GM19351 (cell line): ENCODE data around the gene PMP22.
"Not testable (repeated sequence)": the region's sequence is repeated elsewhere in the genome, so short reads cannot be mapped to it uniquely, and the experiment has no call there.

Experiments used
- ATAC-seq: cut with Tn5 transposase; IDR thresholded peaks from one replicate; pipeline ENCODE4 v1.9.1; 2021; ENCODE audit warnings: mild to moderate bottlenecking, moderate library complexity; ENCODE audit not compliant: unreplicated experiment

PMP22 gene

DNA sequence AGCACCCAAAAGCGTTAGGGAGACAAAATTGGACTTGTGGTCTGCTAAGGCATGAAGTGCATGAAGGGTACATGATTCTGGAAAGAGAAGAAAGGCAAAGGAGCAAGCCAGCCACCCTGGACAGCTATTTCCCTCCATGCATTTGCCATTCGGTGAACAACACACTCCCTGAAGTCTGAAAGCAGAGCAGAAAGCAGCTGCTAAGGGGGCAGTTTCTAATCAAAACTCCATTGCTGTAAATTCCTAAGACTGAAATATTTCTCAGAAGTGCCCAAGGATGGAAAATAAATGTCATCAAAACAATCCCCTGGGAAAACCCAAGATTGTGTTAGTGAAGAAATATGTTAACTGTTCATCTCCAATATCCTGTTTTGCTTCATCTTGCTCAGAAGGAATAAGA is 44.3 kb downstream of the PMP22 start:
- ATAC-seq = no peak

GRCh38 chr17:15216481-15216880 is 48.6 kb downstream of the PMP22 start:
- ATAC-seq = no peak

- no peak for ATAC-seq
These were observed 51.6 kb downstream of the PMP22 start for GRCh38 chr17:15213381-15214087.

- ATAC-seq = no peak
These were observed 54.9 kb downstream of the PMP22 start for GRCh38 chr17:15210247-15210646.

DNA sequence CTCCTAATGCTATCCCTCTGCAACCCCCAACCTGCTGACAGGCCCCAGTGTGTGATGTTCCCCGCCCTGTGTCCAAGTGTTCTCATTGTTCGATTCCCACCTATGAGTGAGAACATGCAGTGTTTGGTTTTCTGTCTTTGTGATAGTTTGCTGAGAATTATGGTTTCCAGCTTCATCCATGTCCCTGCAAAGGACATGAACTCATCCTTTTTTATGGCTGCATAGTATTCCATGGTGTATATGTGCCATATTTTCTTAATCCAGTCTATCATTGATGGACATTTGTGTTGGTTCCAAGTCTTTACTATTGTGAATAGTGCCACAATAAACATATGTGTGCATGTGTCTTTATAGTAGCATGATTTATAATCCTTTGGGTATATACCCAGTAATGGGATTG is 62.1 kb downstream of the PMP22 start:
- ATAC-seq = not testable (repeated sequence)

GRCh38 chr17:15200574-15200973 is 64.6 kb downstream of the PMP22 start:
- not testable (repeated sequence) for ATAC-seq

GRCh38 chr17:15197229-15197628 is 67.9 kb downstream of the PMP22 start:
- ATAC-seq = no peak

GRCh38 chr17:15194859-15195277 is 70.3 kb downstream of the PMP22 start:
- no peak for ATAC-seq

GRCh38 chr17:15185625-15185991 is 79.5 kb downstream of the PMP22 start:
- ATAC-seq = no peak

GRCh38 chr17:15184872-15185624 is 80.1 kb downstream of the PMP22 start:
- ATAC-seq = no peak

- ATAC-seq = no peak
These were observed 83.3 kb downstream of the PMP22 start for GRCh38 chr17:15181816-15182215.

GRCh38 chr17:15181333-15181732 is 83.8 kb downstream of the PMP22 start:
- no peak for ATAC-seq

DNA sequence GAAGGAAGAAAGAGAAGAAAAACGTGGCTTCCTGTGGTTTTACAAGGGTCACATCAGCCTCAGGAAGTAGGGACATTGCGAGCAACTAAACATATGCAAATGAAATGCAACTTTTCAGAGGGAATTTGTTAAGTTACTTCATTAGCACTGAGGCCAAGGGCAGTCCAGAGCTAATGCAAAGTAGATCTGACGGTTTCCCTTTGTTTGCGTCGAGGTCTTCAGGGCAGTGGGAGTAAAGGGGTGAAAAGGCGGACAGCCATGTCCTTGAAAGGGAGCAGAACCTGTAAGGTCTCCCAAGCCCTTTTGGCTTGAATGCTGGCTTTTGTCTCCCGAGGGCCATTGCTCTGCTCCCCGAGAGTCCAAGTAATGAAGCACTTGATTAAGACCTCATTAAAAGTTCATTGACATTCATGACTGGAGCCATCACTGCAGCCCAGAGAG is 85.0 kb downstream of the PMP22 start:
- no peak for ATAC-seq
